ENCODE results near the gene CMIP.
"Not testable (repeated sequence)": the region's sequence is repeated elsewhere in the genome, so short reads cannot be mapped to it uniquely, and the experiment has no call there.

CMIP gene

DNA sequence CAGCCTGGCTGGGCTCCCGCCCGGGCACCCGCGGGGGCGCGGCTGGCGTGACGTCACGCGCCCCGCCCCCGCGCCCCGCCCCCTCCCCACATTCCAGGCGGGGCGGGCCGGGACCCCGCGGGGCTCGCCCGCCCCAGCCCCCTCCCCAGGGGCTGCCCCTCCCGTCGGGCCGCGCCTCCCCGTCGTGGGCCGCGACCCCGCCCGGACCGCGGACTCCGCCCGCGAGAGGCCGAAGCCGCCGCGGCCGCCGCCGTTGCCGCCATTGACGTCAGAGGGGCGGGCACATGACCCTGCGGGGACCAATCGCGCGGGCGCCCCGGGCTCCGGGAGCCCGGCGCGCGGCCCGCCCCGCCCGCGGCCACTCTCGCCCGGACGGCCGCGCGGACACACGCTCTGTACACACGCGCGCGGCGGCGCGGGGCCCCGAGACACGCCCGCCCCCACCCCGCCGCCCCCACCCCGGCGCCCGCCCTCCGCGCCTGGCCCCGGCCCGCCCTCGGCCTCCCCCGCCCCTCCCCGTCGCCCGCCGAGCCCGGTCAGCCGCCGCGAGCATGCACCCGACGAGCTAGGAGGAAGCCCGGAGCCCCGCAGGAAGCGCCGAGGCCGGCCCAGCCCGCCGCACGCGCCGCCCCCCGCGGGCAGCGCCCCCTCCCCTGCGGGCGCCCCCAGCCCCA is at the start of gene CMIP:
Gene CMIP (plus strand): TSS at position 361 of the 674 bp plus-strand sequence.
- peak; percentile 11 for DNase-seq (ENCODE audit: low read depth)

- DNase-seq (ENCODE audit: low read depth): no peak
Observed at GRCh38 chr16:81394966-81395655, 49.5 kb upstream of the CMIP start.

- no peak for DNase-seq (ENCODE audit: low read depth)
Observed at GRCh38 chr16:81397058-81397878, 47.3 kb upstream of the CMIP start.

DNA sequence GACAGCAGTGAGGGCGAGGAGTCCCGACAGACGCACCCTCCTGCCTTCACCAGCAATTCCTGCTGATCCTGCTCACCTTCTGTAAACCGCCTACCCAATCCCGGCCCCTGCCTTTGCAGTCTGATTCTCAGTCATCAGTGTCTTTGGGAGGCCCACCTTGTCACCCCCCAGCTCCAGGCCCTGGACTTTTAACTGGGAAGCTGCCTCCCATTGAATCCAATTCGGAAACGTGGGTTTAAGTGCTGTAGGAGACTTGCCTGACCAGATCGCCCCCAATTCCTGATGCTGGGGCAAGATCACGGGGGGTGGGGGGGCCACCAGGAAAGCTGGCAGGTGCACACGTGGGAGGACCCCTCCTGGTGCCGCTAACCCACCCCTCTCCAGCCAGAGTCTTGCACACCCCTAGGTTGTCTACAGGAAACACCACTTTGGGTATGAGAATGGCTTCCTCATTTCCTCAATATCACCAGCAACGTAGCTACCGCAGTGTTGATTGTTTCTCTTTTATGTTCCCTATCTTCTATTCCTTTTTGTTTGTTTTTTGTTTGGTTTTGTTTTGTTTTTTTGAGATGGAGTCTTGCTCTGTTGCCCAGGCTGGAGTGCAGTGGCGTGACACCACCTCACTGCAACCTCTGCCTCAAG is 46.6 kb upstream of the CMIP start:
- no peak for DNase-seq (ENCODE audit: low read depth)

DNA sequence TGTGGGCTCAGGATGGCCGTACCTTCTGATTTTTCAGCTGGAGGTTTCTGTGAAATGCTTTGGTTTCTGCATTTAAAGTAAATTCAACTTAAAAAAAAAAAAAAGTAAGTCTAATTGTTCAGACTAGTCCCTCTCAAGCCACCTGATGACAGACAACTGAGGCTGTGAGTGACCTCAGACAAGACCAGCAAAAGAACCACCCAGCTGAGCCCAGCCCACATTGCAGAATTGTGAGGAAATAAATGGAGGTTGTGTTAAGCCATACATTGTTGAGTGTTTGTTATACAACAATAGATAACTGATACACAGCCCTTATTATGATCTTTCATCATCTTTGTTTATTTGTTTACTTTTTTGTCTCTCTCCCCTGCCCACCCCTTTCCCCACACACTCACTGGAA is 44.7 kb upstream of the CMIP start:
- no peak for DNase-seq (ENCODE audit: low read depth)

DNA sequence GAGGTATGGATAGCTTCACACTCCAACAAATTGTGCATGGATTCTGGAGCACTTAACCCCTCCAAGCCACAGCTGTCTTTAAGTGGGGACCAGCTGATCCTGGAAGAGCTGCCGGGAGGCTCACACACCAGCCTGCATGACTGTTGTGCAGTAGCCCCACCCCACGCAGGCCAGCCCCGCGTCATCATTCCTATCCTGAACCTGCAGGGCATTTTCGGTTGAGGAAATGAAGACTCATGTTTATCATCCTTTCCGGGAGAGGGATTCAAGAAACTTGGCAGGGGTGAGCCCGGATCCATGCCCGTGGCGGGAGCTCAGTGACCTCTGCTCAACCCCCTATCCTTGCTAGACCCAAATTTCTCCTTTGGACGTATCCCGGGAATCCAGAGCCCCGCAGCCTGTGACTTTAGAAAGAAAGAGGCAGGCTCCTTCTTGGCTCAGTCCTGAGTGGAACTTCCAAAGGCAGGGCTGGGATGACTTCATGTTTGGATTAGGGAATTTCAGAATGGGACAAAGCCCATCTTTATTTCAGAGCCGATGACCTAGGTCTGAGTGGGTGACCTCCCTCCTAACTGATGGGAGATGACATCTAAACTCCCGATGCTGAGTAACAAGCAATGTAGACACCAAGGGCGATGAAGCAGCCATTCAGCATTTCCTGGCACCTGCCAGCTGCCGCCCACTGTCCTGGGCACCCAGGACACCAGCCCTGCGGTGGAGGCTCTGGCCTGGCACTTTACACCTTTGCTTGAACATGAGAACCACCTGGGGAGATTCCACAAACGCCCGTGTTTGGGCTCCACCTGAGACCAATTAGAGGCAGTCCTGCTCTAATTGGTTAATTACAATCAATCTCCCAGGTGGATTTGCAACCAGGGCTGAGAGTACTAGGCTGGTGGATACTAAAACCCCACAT is 43.3 kb upstream of the CMIP start:
- no peak for DNase-seq (ENCODE audit: low read depth)

GRCh38 chr16:81403208-81403600 is 41.4 kb upstream of the CMIP start:
- no peak for DNase-seq (ENCODE audit: low read depth)

- no peak for DNase-seq (ENCODE audit: low read depth)
Observed at GRCh38 chr16:81403601-81404391, 40.8 kb upstream of the CMIP start.

DNA sequence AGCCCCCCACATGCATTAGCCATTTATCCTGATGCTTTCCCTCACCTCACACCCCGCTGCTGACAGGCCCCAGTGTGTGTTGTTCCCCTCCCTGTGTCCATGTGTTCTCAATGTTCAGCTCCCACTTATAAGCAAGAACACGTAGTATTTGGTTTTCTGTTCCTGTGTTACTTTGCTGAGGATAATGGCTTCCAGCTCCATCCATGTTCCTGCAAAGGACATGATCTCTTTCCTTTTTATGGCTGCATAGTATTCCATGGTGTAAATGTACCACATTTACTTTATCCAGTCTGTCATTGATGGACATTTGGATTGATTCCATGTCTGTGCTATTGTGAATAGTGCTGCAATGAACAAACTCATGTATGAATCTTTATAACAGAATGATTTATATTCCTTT is 39.6 kb upstream of the CMIP start:
- not testable (repeated sequence) for DNase-seq (ENCODE audit: low read depth)

- DNase-seq (ENCODE audit: low read depth): no peak
Observed at GRCh38 chr16:81405702-81406113, 38.9 kb upstream of the CMIP start.

DNA sequence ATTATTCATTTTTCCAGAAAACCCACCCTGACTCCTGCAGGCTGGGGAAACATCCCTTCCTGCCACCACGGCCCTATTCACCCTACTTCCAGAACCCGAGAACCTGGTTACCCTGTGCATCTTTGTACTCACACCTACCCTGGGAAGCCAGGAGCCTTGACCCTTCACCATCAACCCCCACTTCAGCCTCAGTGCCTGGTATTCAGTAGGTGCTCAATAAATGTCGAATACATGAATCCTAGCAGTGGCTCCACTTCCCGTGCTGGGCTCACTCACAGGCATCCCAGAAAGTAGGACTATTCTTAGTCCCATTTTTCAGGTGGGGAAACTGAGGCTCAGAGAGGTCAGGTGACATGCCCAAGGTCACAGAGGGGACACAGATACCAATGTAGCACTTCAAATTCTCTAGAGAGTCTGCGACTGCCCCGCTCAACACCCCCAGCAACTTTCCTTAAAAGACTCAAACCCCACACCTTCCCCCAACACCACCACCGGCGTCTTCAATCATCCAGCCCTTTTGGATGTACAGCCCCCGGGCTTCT is 36.1 kb upstream of the CMIP start:
- DNase-seq (ENCODE audit: low read depth): no peak

DNA sequence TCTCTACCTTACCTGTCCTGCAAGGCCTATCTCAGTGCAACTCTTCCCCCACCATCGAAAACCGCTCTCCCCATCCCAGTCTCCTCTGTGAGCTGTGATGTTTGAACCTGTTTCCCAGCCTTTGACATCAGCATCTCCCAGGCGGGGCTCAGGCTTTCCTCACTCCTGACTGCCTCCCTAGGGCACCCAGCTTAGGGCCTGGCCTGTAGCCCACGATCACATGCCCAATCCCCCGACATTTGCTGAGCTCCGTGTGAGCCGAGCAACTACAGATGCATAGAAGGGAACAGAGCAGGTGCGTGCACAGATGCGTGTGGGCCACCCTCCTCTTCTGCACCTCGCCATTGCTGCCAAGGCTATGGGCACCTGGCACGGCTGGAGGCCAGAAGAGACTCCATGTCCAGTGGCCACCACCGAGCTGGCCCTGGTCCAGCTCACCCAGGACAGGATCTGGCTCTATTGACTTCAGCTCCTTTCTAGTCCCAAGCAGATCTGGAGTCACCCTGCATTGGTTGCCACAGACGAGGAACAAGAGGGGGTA is 35.5 kb upstream of the CMIP start:
- no peak for DNase-seq (ENCODE audit: low read depth)

GRCh38 chr16:81410643-81411293 is 33.8 kb upstream of the CMIP start:
- DNase-seq (ENCODE audit: low read depth): no peak

GRCh38 chr16:81413245-81413990 is 31.2 kb upstream of the CMIP start:
- no peak for DNase-seq (ENCODE audit: low read depth)

- no peak for DNase-seq (ENCODE audit: low read depth)
Observed at GRCh38 chr16:81415751-81416150, 28.9 kb upstream of the CMIP start.

DNA sequence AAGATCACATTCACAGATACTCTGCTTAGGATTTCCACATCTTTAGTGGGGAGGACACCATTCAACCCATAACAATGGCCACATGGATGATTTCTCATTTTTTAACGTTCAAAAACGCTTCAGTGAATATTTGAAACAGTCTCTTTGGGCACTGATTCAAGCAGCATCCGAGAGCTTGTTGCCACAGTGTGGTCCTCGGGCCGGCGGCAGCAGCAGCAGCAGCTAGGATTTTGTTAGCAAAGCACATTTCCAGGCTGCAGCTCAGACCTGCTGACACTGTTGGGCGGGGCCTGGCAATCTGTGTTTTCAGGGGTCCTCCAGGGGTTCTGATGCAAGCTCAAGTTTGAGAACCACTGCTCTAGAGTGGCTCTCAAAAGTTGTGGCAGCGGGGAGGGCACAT is 27.9 kb upstream of the CMIP start:
- DNase-seq (ENCODE audit: low read depth): no peak

GRCh38 chr16:81417210-81417609 is 27.4 kb upstream of the CMIP start:
- DNase-seq (ENCODE audit: low read depth): no peak

- DNase-seq (ENCODE audit: low read depth): no peak
Observed at GRCh38 chr16:81419806-81420205, 24.8 kb upstream of the CMIP start.

DNA sequence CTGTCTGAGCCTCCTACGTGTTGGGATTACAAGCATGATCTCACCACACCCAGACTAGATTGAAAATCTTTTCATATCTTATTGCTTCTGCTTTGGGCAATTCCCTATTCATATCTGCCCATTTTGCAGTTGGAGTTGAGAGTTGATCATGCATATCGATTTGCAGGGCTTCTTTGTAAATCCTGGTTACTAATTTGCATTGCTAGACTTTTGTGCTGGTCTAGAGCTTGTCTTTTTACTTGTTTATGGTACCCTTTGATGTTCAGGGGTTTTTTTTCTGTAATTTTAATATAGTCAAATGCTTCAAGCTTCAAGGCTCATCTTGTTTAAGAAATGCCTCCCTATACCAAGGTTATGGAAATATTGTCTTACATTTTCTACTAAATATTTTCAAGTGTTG is 23.5 kb upstream of the CMIP start:
- DNase-seq (ENCODE audit: low read depth): no peak
